ENCODE results near the gene FSHB.

Gene FSHB

GRCh38 chr11:30244265-30244664 lies 13.5 kb downstream of the FSHB start:
- no peak overlapping the region for H3K27ac ChIP-seq
- TF ChIP-seq CTCF (IDR thresholded peaks at IDR 0.05) (no peak), ZFX (IDR thresholded peaks at IDR 0.05; ENCODE audit: borderline replicate concordance) (no peak)

- no peak for TF ChIP-seq CTCF (IDR thresholded peaks at IDR 0.05)
- TF ChIP-seq ZFX (IDR thresholded peaks at IDR 0.05; ENCODE audit: borderline replicate concordance), result no peak
- H3K27ac ChIP-seq, result no peak overlapping the region
These were observed 14.8 kb downstream of the FSHB start for GRCh38 chr11:30245621-30246020.

- no peak overlapping the region for H3K27ac ChIP-seq
- TF ChIP-seq CTCF (IDR thresholded peaks at IDR 0.05), result no peak
- no peak for TF ChIP-seq ZFX (IDR thresholded peaks at IDR 0.05; ENCODE audit: borderline replicate concordance)
These were observed 23.8 kb downstream of the FSHB start for GRCh38 chr11:30254307-30255298.

- no peak overlapping the region for H3K27ac ChIP-seq
- TF ChIP-seq CTCF (IDR thresholded peaks at IDR 0.05), result no peak
- TF ChIP-seq ZFX (IDR thresholded peaks at IDR 0.05; ENCODE audit: borderline replicate concordance), result no peak
These were observed 24.8 kb downstream of the FSHB start for GRCh38 chr11:30255637-30256036.

GRCh38 chr11:30257058-30257457 lies 26.2 kb downstream of the FSHB start:
- TF ChIP-seq ZFX (IDR thresholded peaks at IDR 0.05; ENCODE audit: borderline replicate concordance) (no peak), CTCF (IDR thresholded peaks at IDR 0.05) (no peak)

GRCh38 chr11:30258679-30259078 lies 27.9 kb downstream of the FSHB start:
- TF ChIP-seq ZFX (IDR thresholded peaks at IDR 0.05; ENCODE audit: borderline replicate concordance) (no peak), CTCF (IDR thresholded peaks at IDR 0.05) (no peak)
- no peak overlapping the region for H3K27ac ChIP-seq

More at GRCh38 chr11:30257058-30257457, 26.2 kb downstream of the FSHB start:
- H3K27ac ChIP-seq, result no peak overlapping the region

- no peak for TF ChIP-seq ZFX (IDR thresholded peaks at IDR 0.05; ENCODE audit: borderline replicate concordance)
- TF ChIP-seq CTCF (IDR thresholded peaks at IDR 0.05), result no peak
- no peak overlapping the region for H3K27ac ChIP-seq
These were observed 30.0 kb downstream of the FSHB start for GRCh38 chr11:30260813-30261212.
